Chondrocyte (in vitro differentiated cells): ENCODE data around the gene FAM163B. TPM values are rescaled to one million over a fixed set of nuclear protein-coding genes. Genes with fewer than 3 reads are reported as not detected.

ENCODE experiments used
- DNase-seq: peaks from one replicate; pipeline ENCODE4 v3.0.0; 2021; ENCODE audit warnings: mixed read lengths, low spot score
- H3K27ac Mint-ChIP-seq: one replicate; pipeline ENCODE4 v1.8.0; 2021; ENCODE audit warnings: mild to moderate bottlenecking, moderate library complexity, mixed read lengths; ENCODE audit not compliant: unreplicated experiment
- H3K27me3 Mint-ChIP-seq: 2 replicates; pipeline ENCODE4 v1.8.0; 2021; ENCODE audit warnings: low read depth, mixed read lengths
- H3K36me3 Mint-ChIP-seq: 2 replicates; pipeline ENCODE4 v1.8.0; 2021; ENCODE audit warnings: low read depth, mixed read lengths
- H3K4me1 Mint-ChIP-seq: 2 replicates; pipeline ENCODE4 v1.8.0; 2021; ENCODE audit warnings: low read depth, mild to moderate bottlenecking, mixed read lengths
- H3K4me3 Mint-ChIP-seq: one replicate; pipeline ENCODE4 v1.8.0; 2021; ENCODE audit warnings: mild to moderate bottlenecking, moderate library complexity, mixed read lengths; ENCODE audit not compliant: unreplicated experiment
- H3K9me3 Mint-ChIP-seq: 2 replicates; pipeline ENCODE4 v1.8.0; 2021; ENCODE audit warnings: low read depth, mixed read lengths
- CTCF ChIP-seq: fragments of 200-600 bp; sonication (generic); IDR thresholded peaks from 2 replicates; pipeline ENCODE4 v1.5.0; 2021; ENCODE audit warnings: antibody characterized with exemption, mild to moderate bottlenecking, moderate library complexity
- total RNA-seq: library from RNA; stranded (reverse); gene quantifications from 3 replicates; pipeline ENCODE4 v1.2.1, GENCODE V29; 2021

The FAM163B gene
- total RNA-seq, 1 donor from 2014 or later = not detected

- Mint-ChIP-seq H3K27me3 (peaks cover 28% of the 10 kb centered on the region), H3K27ac (no peak overlapping the region), H3K9me3 (no peaks in the 10 kb centered on the region), H3K4me1 (peaks cover 6% of the 10 kb centered on the region), H3K4me3 (no peak overlapping the region), H3K36me3 (no peaks in the 10 kb centered on the region)
- TF ChIP-seq CTCF = no peak
- DNase-seq = no peak
Observed at GRCh38 chr9:133578524-133579441, 30.4 kb downstream of the FAM163B start.

- Mint-ChIP-seq H3K4me1 (peaks cover 6% of the 10 kb centered on the region), H3K4me3 (no peak overlapping the region), H3K9me3 (no peaks in the 10 kb centered on the region), H3K27me3 (peaks cover 33% of the 10 kb centered on the region), H3K27ac (no peak overlapping the region), H3K36me3 (no peaks in the 10 kb centered on the region)
- DNase-seq = no peak
- no peak for TF ChIP-seq CTCF
Observed at GRCh38 chr9:133577737-133578112, 31.5 kb downstream of the FAM163B start.

GRCh38 chr9:133576875-133577736, 32.1 kb downstream of the FAM163B start:
- TF ChIP-seq CTCF = no peak
- Mint-ChIP-seq H3K27ac (no peak overlapping the region), H3K9me3 (no peaks in the 10 kb centered on the region), H3K4me1 (peaks cover 6% of the 10 kb centered on the region), H3K36me3 (no peaks in the 10 kb centered on the region), H3K27me3 (peaks cover 34% of the 10 kb centered on the region), H3K4me3 (peak overlapping the region; percentile 28)
- DNase-seq = no peak

- H3K27ac Mint-ChIP-seq = no peak overlapping the region
- H3K9me3 Mint-ChIP-seq = no peaks in the 10 kb centered on the region
- H3K4me3 Mint-ChIP-seq = peak overlapping the region; percentile 28
- H3K4me1 Mint-ChIP-seq = peaks cover 6% of the 10 kb centered on the region
- TF ChIP-seq CTCF = no peak
- no peak for DNase-seq
- H3K27me3 Mint-ChIP-seq = peaks cover 30% of the 10 kb centered on the region
- no peaks in the 10 kb centered on the region for H3K36me3 Mint-ChIP-seq
Observed at GRCh38 chr9:133576031-133576874, 32.9 kb downstream of the FAM163B start.
